HTERT RPE-1 (cell line): ENCODE data around the gene KYNU.
"Not testable (repeated sequence)": the region's sequence is repeated elsewhere in the genome, so short reads cannot be mapped to it uniquely, and the experiment has no call there.

Experiments used
- in situ Hi-C: fragments of 300-500 bp; cut with MboI; formaldehyde crosslinking; loops from 4 replicates; pipeline ENCODE4 v1.14.3; 2020; ENCODE audit warnings: low sequenced_read_pairs

KYNU gene

GRCh38 chr2:142914507-142915313 lies 37.2 kb downstream of the KYNU start:
- in situ Hi-C loops = no loop called here

- in situ Hi-C loops = no loop called here
Measured at GRCh38 chr2:142915502-142915901, 38.0 kb downstream of the KYNU start.

GRCh38 chr2:142918624-142919023 lies 41.2 kb downstream of the KYNU start:
- in situ Hi-C loops = no loop called here

- in situ Hi-C loops = no loop called here
Measured at GRCh38 chr2:142920571-142920970, 43.1 kb downstream of the KYNU start.

- in situ Hi-C loops = no loop called here
Measured at GRCh38 chr2:142926445-142926844, 49.0 kb downstream of the KYNU start.

- in situ Hi-C loops = no loop called here
Measured at GRCh38 chr2:142930835-142931398, 53.5 kb downstream of the KYNU start.

- in situ Hi-C loops = no loop called here
Measured at GRCh38 chr2:142933916-142934315, 56.5 kb downstream of the KYNU start.

GRCh38 chr2:142935563-142936089 lies 58.2 kb downstream of the KYNU start:
- in situ Hi-C loops = no loop called here

- in situ Hi-C loops = no loop called here
Measured at GRCh38 chr2:142936629-142937028, 59.2 kb downstream of the KYNU start.

- in situ Hi-C loops = no loop called here
Measured at GRCh38 chr2:142937347-142937746, 59.9 kb downstream of the KYNU start.

GRCh38 chr2:142938240-142938639 lies 60.8 kb downstream of the KYNU start:
- in situ Hi-C loops = no loop called here

GRCh38 chr2:142940606-142941223 lies 63.3 kb downstream of the KYNU start:
- in situ Hi-C loops = no loop called here

- in situ Hi-C loops = no loop called here
Measured at GRCh38 chr2:142942690-142943089, 65.2 kb downstream of the KYNU start.

GRCh38 chr2:142944264-142944663 lies 66.8 kb downstream of the KYNU start:
- in situ Hi-C loops = no loop called here

GRCh38 chr2:142944721-142945120 lies 67.3 kb downstream of the KYNU start:
- in situ Hi-C loops = no loop called here

- in situ Hi-C loops = no loop called here
Measured at GRCh38 chr2:142946941-142947340, 69.5 kb downstream of the KYNU start.

GRCh38 chr2:142948723-142949122 lies 71.3 kb downstream of the KYNU start:
- in situ Hi-C loops = not testable (repeated sequence)

GRCh38 chr2:142950323-142950722 lies 72.9 kb downstream of the KYNU start:
- in situ Hi-C loops = not testable (repeated sequence)

- in situ Hi-C loops = no loop called here
Measured at GRCh38 chr2:142951190-142952007, 73.9 kb downstream of the KYNU start.

- in situ Hi-C loops = no loop called here
Measured at GRCh38 chr2:142952018-142952417, 74.6 kb downstream of the KYNU start.
